HG03457 (cell line): ENCODE results near the gene NCAPD2.

Source experiments
- ATAC-seq: cut with Tn5 transposase; IDR thresholded peaks from one replicate; pipeline ENCODE4 v1.9.1; 2021; ENCODE audit warnings: moderate number of reproducible peaks; ENCODE audit not compliant: unreplicated experiment

Gene NCAPD2

DNA sequence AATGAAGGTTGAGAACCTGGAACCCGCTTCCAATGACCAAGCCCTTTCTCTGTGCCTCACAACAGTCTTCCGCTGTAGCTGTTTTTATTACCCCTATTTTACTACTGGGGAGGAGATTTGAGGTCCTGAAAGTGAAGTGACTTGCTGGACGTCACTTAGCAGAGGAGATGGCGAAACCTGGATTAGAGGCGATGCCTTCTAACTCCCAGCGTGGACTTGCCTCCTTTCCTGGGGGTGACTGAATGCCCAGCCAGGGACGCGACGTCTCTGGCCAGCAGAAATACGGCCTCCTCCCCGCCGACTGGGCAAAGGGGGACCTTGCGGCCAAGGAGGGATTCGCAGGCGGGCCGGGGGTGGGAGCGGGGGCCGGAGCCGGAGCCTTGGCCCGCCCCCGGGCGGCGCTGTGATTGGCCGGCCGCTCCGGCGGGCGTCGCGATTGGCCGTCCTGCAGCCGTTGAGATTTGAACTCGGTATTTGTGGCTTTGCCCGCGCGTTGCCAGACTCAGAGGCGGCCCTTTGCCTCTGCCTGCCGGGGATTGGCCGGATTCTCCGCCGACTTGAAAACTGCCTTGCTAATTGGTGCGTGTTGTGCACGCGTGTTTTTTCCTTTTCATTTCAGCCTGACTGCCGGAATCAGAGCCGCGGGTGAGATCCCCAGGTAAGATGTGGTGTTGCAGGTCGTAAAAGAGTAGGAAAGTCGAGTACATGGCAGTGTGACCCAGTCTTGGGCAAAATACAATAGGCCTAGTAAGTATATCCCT, at the start of gene NCAPD2:
NCAPD2 (plus strand) TSS at position 606 of the 761 bp plus-strand sequence. CDS start 997 bp downstream, outside the sequence.
- ATAC-seq = peak; percentile 79

- no peak for ATAC-seq
Observed at GRCh38 chr12:6444704-6445688, 48.9 kb upstream of the NCAPD2 start, which contains the start of gene CD27. Gene CD27, plus strand, starts transcription at chr12:6444955. Its CDS starts 141 bp downstream, at chr12:6445096.

GRCh38 chr12:6450091-6450868, 43.6 kb upstream of the NCAPD2 start:
- no peak for ATAC-seq

GRCh38 chr12:6450869-6451347, 43.0 kb upstream of the NCAPD2 start:
- ATAC-seq = no peak

DNA sequence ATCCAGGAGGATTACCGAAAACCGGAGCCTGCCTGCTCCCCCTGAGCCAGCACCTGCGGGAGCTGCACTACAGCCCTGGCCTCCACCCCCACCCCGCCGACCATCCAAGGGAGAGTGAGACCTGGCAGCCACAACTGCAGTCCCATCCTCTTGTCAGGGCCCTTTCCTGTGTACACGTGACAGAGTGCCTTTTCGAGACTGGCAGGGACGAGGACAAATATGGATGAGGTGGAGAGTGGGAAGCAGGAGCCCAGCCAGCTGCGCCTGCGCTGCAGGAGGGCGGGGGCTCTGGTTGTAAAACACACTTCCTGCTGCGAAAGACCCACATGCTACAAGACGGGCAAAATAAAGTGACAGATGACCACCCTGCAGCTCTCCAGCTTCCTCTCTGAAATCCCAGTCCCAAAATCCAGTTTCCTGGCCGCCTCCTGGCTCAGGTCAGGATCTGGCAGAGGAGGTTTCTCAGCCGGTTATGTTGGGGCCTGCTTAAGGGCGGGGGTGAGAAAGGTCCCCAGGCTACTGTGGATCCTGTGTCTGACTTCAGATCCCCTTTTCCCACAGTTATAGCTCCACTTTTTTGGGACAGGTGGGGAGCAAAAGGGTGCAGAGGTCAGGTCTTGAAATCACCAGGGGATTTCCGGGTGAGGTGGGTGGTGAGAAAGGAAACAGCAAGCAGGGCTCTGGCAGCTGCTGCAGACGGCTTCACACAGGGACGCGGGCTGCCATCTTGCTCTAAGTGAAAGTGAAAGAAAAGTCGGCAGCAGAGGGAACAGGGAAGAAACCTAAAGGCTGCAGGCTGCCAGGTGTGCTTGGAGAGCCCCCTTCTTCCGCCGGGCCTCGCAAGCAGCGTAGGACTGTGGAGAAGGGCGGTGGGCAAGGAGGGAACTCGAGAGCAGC, 42.3 kb upstream of the NCAPD2 start, which contains the start of gene TAPBPL:
TAPBPL (plus strand) TSS at position 695 of the 897 bp plus-strand sequence. CDS start 207 bp downstream, outside the sequence.
- ATAC-seq = no peak

DNA sequence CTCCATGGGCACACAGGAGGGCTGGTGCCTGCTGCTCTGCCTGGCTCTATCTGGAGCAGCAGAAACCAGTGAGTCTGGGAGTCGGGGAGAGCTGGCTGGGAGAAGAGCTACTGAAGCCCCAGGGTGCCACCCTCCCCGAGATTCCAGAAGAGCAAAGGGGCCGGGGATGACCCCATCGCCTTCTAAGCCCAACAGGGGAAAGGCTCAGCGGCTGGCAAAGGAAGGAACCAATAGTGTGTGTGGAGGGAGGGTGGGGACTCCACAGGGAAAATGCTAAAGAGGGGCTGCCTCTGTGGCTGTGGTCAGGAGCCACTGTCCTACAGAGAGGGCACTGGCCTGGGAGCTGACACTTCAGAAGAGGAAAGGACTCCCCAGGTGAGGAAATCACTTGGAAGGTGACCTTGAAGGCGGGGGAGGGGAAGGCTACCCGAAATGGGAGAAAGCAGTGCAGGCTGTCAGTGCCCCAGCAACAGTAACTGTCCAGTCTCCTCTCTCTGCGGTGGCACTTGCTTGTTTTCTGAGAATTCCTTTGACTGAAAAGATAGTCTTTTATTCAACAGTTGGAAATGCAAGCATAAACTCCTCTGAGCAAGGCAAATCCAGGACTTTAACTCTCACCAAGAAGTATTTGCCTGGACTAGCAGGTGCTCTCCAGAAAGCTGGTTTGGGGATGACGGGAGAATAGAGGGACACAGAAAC, 41.5 kb upstream of the NCAPD2 start:
- no peak for ATAC-seq

GRCh38 chr12:6452944-6453630, 40.8 kb upstream of the NCAPD2 start:
- ATAC-seq = no peak

- no peak for ATAC-seq
Observed at GRCh38 chr12:6457220-6457945, 36.5 kb upstream of the NCAPD2 start.

DNA sequence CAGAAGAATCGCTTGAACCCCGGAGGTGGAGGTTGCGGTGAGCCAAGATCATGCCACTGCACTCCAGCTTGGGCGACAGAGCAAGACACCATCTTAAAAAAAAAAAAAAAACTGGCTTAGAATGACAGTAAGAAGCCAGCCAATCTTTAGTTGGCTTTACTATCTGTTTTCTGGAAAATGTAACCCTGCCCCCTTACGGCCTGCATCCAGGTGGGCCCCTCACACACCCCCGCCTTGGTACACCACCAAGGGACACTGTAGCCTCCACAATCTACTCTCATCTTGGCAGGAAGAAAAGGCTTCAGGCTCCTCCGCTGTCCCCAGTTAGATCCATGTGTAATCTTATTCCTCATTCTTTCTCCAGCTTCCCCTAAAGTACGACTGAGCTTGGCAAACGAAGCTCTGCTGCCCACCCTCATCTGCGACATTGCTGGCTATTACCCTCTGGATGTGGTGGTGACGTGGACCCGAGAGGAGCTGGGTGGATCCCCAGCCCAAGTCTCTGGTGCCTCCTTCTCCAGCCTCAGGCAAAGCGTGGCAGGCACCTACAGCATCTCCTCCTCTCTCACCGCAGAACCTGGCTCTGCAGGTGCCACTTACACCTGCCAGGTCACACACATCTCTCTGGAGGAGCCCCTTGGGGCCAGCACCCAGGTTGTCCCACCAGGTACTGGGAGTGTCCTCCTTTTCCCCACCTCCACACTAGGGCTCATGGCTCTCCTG, 35.5 kb upstream of the NCAPD2 start:
- ATAC-seq = no peak

- no peak for ATAC-seq
Observed at GRCh38 chr12:6459004-6459337, 34.9 kb upstream of the NCAPD2 start.

GRCh38 chr12:6460751-6461371, 33.0 kb upstream of the NCAPD2 start:
- no peak for ATAC-seq

- ATAC-seq = peak; percentile 66
Observed at GRCh38 chr12:6461401-6462233, 32.3 kb upstream of the NCAPD2 start.

GRCh38 chr12:6462234-6462995, 31.5 kb upstream of the NCAPD2 start:
- peak; percentile 10 for ATAC-seq

DNA sequence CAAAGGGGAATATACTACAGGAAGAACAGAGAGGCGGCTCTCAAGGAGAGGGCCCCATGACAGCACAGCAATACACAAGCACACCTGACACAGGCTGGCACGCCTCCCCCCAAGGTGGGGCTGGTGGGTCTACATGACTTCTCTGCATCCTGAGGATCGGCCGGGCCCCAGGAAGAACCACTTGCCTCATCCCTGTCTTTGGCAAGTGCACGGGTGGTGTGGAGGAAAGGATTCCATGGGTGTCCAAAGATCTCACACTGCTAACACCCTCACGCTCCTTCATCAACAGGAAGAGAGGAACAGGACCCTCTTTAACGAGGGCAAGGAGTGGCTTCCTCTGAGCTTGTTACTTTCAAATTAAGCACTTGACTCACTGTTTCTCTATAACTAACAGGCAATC, 30.7 kb upstream of the NCAPD2 start:
- no peak for ATAC-seq

GRCh38 chr12:6463858-6464257, 30.0 kb upstream of the NCAPD2 start:
- no peak for ATAC-seq
